ENCODE measurements around the gene AKR7A2.
A peak's percentile ranks its signal among the peaks of the same experiment; 100 is the strongest.

Gene AKR7A2

DNA sequence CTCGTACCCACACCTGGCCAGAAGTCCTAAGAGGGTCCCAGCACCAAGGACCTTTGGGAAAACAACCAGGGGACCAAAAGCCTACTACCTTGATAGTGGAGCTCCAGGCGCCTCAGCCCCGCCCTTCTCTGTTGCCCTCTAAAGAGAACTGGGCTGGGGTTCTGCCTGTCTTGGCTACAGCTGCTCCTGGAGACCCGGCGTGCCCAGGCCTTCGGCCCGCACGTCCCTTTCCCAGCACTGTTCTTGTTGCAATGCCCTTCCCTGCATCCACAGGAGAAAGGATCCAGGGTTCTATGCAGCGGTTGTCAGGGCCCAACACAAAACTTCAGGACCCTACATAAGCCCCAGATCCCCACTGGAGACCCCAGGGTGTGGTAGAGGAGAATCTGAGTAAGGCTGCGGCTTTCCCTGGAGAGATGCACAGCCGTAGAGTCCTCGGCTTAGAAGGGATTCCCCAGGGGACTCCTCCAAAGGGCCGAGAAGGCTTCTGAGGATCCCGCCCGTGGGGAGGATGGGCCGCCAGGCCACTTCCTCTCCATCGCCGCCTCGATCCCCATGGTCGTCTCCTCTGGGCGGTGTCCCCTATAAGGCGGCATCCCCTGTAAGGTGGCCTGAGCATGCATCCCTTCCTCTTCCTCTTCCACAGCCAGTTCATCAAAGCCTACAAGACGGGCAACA is 12.2 kb upstream of the AKR7A2 start:
- no peak for DNase-seq (ENCODE audit: low read depth)
- no peak for TF ChIP-seq CTCF (conservative IDR thresholded peaks at IDR 0.05; ENCODE audit: control insufficient read depth, insufficient read depth, low read depth, low read length)
- no peak overlapping the region for H3K4me3 ChIP-seq (ENCODE audit: control insufficient read depth, low read depth, low read length)

DNA sequence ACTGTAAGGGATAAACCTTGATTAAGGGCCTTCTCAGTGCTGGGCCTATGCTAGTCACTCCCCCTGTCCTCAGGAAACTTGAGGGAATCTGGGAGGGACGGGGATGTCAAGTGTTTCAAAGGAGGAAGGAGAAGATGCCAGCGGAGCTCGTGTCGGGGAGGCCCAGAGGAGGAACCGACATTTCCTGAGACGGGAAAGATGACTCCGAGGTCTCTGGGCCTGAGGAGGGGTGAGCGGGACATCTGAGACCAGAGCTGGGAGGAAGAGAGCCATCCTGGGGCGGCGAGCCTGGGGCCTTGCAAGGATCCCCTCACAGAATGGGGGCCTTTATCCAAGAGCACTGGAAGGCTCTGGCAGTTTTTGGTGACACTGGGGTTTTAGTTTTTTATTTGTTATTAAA is 10.5 kb upstream of the AKR7A2 start:
- no peak for DNase-seq (ENCODE audit: low read depth)
- TF ChIP-seq CTCF (conservative IDR thresholded peaks at IDR 0.05; ENCODE audit: control insufficient read depth, insufficient read depth, low read depth, low read length) = no peak
- H3K4me3 ChIP-seq (ENCODE audit: control insufficient read depth, low read depth, low read length) = no peak overlapping the region

DNA sequence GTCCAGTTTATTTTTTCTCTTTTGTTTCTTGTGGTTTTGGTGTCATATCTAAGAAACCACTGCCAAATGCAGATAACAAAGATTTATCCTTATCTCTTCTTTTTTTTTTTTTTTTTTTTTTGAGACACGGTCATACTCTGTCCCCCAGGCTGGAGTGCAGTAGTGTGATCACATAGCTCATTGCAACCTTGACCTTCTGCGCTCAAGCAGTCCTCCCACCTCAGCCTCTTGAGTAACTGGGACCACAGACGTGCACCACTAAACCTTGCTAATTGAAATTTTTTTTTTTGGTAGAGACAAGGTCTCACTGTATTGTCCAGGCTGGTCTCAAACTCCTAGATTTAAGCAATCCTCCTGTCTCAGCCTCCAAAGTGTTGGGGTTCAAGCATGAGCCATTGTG is 9.1 kb upstream of the AKR7A2 start:
- TF ChIP-seq CTCF (conservative IDR thresholded peaks at IDR 0.05; ENCODE audit: control insufficient read depth, insufficient read depth, low read depth, low read length) = no peak
- H3K4me3 ChIP-seq (ENCODE audit: control insufficient read depth, low read depth, low read length) = no peak overlapping the region
- no peak for DNase-seq (ENCODE audit: low read depth)

GRCh38 chr1:19319196-19319595 is 7.3 kb upstream of the AKR7A2 start:
- DNase-seq (ENCODE audit: low read depth) = no peak
- H3K4me3 ChIP-seq (ENCODE audit: control insufficient read depth, low read depth, low read length) = no peak overlapping the region
- no peak for TF ChIP-seq CTCF (conservative IDR thresholded peaks at IDR 0.05; ENCODE audit: control insufficient read depth, insufficient read depth, low read depth, low read length)

- no peak overlapping the region for H3K4me3 ChIP-seq (ENCODE audit: control insufficient read depth, low read depth, low read length)
- no peak for TF ChIP-seq CTCF (conservative IDR thresholded peaks at IDR 0.05; ENCODE audit: control insufficient read depth, insufficient read depth, low read depth, low read length)
- peak; percentile 26 for DNase-seq (ENCODE audit: low read depth)
These were observed 5.4 kb upstream of the AKR7A2 start for GRCh38 chr1:19317126-19317910.

DNA sequence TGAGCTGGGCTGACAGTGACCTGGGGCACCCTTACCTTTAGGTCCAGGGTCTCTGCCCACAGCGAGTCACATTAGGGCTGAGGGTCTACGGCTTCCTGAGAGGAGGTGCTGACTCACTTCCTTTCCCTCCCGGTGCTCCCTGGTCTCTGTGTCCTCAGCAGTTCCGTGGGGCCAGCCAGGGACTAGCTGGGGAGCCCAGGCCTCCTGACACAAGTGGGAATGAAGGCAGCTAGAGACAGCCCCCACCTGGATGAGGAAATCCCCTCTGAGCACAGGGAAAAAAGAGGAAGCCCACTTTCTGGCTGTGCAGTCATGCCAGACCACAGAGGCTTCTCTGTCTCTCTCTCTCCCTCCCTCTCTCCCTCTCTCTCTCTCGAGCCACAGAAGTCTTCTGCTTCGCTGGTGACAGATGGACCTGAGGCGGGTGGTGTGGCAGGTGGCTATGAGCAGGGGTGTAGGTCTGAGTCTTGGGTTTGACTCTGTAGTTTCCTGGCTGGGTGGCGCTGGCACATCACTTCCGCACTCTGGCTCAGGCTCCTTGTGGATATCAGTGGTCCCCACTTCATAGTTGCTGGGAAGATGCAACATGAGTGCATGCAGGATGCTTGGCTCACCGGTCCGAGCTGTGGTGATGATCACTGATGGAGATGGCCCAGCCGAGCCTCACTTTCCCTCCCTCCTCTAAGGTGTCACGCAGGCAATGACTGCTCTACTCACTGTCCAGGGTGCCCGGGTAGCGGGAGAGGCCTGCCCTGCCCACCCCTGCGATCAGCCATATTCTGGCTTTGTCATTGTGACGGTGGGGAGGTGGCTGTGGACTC is 3.6 kb upstream of the AKR7A2 start:
- no peak for TF ChIP-seq CTCF (conservative IDR thresholded peaks at IDR 0.05; ENCODE audit: control insufficient read depth, insufficient read depth, low read depth, low read length)
- no peak overlapping the region for H3K4me3 ChIP-seq (ENCODE audit: control insufficient read depth, low read depth, low read length)
- DNase-seq (ENCODE audit: low read depth) = peak; percentile 48

Data from fibroblast of mammary gland (primary cell).